CD1c-positive myeloid dendritic cell (primary cell): ENCODE data around the gene ANKRD18B.
"Not testable (repeated sequence)": the region's sequence is repeated elsewhere in the genome, so short reads cannot be mapped to it uniquely, and the experiment has no call there.

Experiments
- DNase-seq: peaks from one replicate; pipeline ENCODE4 v3.0.0-alpha.2; 2016; ENCODE audit errors: extremely low spot score

Gene ANKRD18B

GRCh38 chr9:33523397-33524305 is at the start of gene ANKRD18B:
Gene ANKRD18B, plus strand, starts transcription at chr9:33524251. Its CDS starts 239 bp downstream, at chr9:33524490.
- peak; percentile 29 for DNase-seq

GRCh38 chr9:33475357-33475756 is 48.7 kb upstream of the ANKRD18B start:
- no peak for DNase-seq

- no peak for DNase-seq
These were observed 47.5 kb upstream of the ANKRD18B start for GRCh38 chr9:33476503-33476902.

- DNase-seq, result no peak
These were observed 43.9 kb upstream of the ANKRD18B start for GRCh38 chr9:33480106-33480505.

GRCh38 chr9:33480976-33481375 is 43.1 kb upstream of the ANKRD18B start:
- no peak for DNase-seq

GRCh38 chr9:33485312-33485711 is 38.7 kb upstream of the ANKRD18B start:
- DNase-seq, result not testable (repeated sequence)

- no peak for DNase-seq
These were observed 35.0 kb upstream of the ANKRD18B start for GRCh38 chr9:33489066-33489465.

GRCh38 chr9:33493819-33494218 is 30.2 kb upstream of the ANKRD18B start:
- DNase-seq, result not testable (repeated sequence)

GRCh38 chr9:33498387-33498786 is 25.7 kb upstream of the ANKRD18B start:
- DNase-seq, result peak; percentile 27

GRCh38 chr9:33506626-33507370 is 17.3 kb upstream of the ANKRD18B start:
- DNase-seq, result no peak

GRCh38 chr9:33510262-33511183 is 13.5 kb upstream of the ANKRD18B start:
- DNase-seq, result peak; percentile 40

GRCh38 chr9:33511184-33511517 is 12.9 kb upstream of the ANKRD18B start:
- not testable (repeated sequence) for DNase-seq

- DNase-seq, result not testable (repeated sequence)
These were observed 11.5 kb upstream of the ANKRD18B start for GRCh38 chr9:33512535-33512934.

GRCh38 chr9:33515342-33515995 is 8.6 kb upstream of the ANKRD18B start:
- DNase-seq, result not testable (repeated sequence)

GRCh38 chr9:33516397-33516796 is 7.7 kb upstream of the ANKRD18B start:
- DNase-seq, result not testable (repeated sequence)

- peak; percentile 34 for DNase-seq
These were observed 6.7 kb upstream of the ANKRD18B start for GRCh38 chr9:33517373-33517772.

- DNase-seq, result not testable (repeated sequence)
These were observed 6.0 kb upstream of the ANKRD18B start for GRCh38 chr9:33517934-33518577.

GRCh38 chr9:33521861-33522260 is 2.2 kb upstream of the ANKRD18B start:
- DNase-seq, result not testable (repeated sequence)

GRCh38 chr9:33524306-33524947 is 376 bp downstream of the ANKRD18B start:
- DNase-seq, result no peak

- DNase-seq, result not testable (repeated sequence)
These were observed 4.0 kb downstream of the ANKRD18B start for GRCh38 chr9:33528069-33528468.
